Muscle layer of colon (tissue), 2 donors: ENCODE measurements around the gene TMEM139.

ENCODE experiments used
- H3K27ac ChIP-seq: one replicate; pipeline ENCODE4 v1.7.0; 2013; ENCODE audit warnings: low read depth, mild to moderate bottlenecking, low read length, moderate library complexity
- H3K27me3 ChIP-seq, 2 donors: one replicate each; pipeline ENCODE4 v1.7.0; 2013; ENCODE audit warnings: low read length in 2 of 2, mild to moderate bottlenecking in 2 of 2; ENCODE audit not compliant: insufficient read depth in 2 of 2, control insufficient read depth in 1 of 2
- H3K36me3 ChIP-seq: one replicate; pipeline ENCODE4 v1.7.0; 2013; ENCODE audit warnings: mild to moderate bottlenecking, low read length; ENCODE audit not compliant: insufficient read depth
- H3K4me1 ChIP-seq: one replicate; pipeline ENCODE4 v1.7.0; 2013; ENCODE audit warnings: mild to moderate bottlenecking, low read length; ENCODE audit not compliant: insufficient read depth
- H3K4me3 ChIP-seq, 2 donors: one replicate each; pipeline ENCODE4 v1.7.0; 2013; ENCODE audit warnings: low read length in 2 of 2, low read depth in 1 of 2, mild to moderate bottlenecking in 1 of 2, moderate library complexity in 1 of 2
- H3K9ac ChIP-seq: one replicate; pipeline ENCODE4 v1.7.0; 2013; ENCODE audit warnings: low read length
- H3K9me3 ChIP-seq: one replicate; pipeline ENCODE4 v1.7.0; 2013; ENCODE audit warnings: mild to moderate bottlenecking, low read length
- donor health status: abdominal sarcoma.
- donor health status: Adenocarcinoma of cecum.

TMEM139 gene

DNA sequence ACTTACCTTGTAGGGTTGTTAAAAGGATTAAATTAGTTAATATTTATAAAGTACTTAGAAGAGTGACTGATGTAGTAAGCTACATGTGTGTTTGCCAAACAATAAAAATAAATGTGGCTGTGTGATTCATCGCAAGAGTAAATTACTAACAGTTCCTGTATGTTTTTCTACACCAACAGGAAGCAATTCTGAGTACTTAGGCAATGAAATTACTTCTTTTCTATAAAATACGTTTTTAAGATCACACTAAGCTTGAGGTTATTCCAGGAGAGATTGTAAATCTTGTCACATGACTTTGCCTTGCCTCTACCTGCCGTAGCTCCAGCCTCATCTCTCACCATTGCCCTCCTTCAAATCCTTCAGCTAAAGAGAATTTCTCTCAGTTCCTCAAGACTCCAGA lies 39.6 kb upstream of the TMEM139 start:
- H3K36me3 ChIP-seq: no peaks in the 10 kb centered on the region
- H3K9ac ChIP-seq: no peak overlapping the region
- peaks cover 4% of the 10 kb centered on the region for H3K4me1 ChIP-seq
- H3K27me3 ChIP-seq: no peaks in the 10 kb centered on the region
- H3K4me3 ChIP-seq: no peak overlapping the region
- no peak overlapping the region for H3K27ac ChIP-seq
- H3K9me3 ChIP-seq: no peaks in the 10 kb centered on the region

DNA sequence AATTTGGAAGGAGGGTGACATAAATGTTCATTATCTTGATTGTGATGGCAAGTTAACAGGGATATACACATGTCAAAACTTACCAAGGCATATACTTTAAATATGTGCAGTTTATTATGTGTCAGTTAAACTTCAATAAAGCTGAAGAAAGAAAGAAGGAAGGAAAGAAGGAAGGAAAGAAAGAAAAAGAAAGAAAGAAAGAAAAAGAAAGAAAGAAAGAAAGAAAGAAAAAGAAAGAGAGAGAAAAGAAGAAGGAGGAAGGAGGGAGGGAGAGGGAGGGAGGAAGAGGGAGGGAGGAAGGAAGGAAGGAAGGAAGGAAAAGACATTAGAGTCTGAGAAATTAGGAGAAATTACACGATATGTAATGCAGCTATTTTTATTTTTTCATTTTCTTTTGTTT lies 37.4 kb upstream of the TMEM139 start:
- no peak overlapping the region for H3K9ac ChIP-seq
- H3K4me1 ChIP-seq: no peaks in the 10 kb centered on the region

DNA sequence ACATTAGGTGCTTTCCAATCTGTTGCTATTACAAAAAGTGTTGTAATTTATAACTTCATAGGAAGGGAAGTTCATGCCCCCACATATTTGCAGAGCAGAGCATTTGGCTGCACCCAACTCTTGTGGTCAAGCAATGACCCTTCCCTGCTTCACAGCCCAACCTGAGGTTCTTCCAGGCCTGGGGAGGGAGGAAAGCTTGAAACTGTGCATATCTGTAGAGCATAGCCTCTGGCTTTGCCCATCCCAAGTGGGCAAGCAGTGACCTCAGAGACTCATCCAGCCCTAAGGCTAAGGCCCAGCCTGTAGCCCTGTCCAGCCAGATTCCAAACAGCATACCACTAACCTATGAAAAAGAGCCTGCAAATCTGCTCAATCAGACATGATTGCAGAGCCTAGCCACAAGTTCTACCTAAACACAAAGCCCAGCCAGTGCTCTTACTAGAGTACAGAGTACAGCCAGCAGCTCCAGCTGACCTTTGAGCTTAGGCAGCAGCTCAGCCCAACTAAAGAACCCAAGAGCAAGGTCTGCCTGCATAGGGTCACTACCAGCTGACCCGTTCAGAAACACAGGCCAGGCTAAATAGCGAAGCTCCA lies 35.9 kb upstream of the TMEM139 start:
- Histone ChIP-seq H3K4me1 (no peaks in the 10 kb centered on the region), H3K9me3 (no peaks in the 10 kb centered on the region), H3K9ac (no peak overlapping the region), H3K4me3 (no peak overlapping the region), H3K27ac (no peak overlapping the region), H3K36me3 (no peaks in the 10 kb centered on the region), H3K27me3 (no peaks in the 10 kb centered on the region)

More for the DNA sequence above, 37.4 kb upstream of the TMEM139 start:
- Histone ChIP-seq H3K9me3 (no peaks in the 10 kb centered on the region), H3K27me3 (no peaks in the 10 kb centered on the region), H3K36me3 (no peaks in the 10 kb centered on the region), H3K27ac (no peak overlapping the region), H3K4me3 (no peak overlapping the region)

DNA sequence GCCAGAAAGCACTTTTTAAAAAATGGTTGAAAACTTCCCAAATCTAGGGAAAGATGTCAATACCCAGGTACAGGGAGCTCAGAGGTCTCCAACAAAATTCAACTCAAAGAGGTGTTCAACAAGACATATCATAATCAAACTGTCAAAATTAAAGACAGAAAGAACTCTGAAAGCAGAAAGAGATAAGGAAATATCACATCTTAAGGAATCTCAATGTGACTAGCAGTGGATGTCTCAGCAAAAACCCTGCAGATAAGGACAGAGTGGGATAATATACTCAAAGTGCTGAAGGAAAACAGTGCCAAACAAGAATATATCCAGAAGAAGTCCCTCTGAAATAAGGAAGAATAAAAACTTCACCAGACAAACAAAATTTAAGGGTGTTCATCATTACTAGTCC lies 34.6 kb upstream of the TMEM139 start:
- Histone ChIP-seq H3K36me3 (no peaks in the 10 kb centered on the region), H3K4me1 (no peaks in the 10 kb centered on the region), H3K27ac (no peak overlapping the region), H3K4me3 (no peak overlapping the region), H3K27me3 (no peaks in the 10 kb centered on the region), H3K9ac (no peak overlapping the region), H3K9me3 (no peaks in the 10 kb centered on the region)

DNA sequence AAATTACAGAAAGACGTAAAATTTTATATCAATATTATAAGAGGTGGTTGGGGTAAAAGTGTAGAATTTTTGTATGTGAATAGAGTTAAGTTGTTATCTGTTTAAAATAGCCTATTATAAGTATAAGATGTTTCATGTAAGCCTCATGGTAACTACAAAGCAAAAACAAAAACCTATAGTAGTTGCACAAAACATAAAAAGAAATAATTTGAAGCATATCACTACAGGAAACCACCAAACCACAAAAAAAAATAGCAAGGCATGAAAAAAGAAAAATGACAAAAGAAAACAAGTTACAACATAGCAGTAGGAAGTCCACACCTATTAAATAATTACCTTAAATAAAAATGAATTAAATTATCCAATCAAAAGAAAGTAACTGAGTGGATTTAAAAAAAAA lies 33.9 kb upstream of the TMEM139 start:
- no peaks in the 10 kb centered on the region for H3K4me1 ChIP-seq
- no peaks in the 10 kb centered on the region for H3K27me3 ChIP-seq

DNA sequence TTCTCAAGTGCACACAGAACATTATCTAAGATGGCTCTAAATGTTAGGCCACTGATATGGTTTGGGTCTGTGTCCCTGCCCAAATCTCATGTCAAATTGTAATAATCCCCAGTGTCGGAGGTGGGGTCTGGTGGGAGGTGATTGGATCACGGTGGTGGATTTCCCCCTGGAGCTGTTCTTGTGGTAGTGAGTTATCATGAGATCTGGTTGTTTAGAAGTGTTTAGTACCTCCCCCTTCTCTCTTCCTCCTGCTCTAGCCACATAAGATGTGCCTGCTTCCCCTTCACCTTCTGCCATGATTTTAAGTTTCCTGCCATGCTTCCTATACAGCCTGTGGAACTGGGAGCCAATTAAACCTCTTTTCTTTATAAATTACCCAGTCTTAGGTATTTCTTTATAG lies 32.8 kb upstream of the TMEM139 start:
- Histone ChIP-seq H3K27ac (no peak overlapping the region), H3K4me3 (no peak overlapping the region), H3K9ac (no peak overlapping the region), H3K4me1 (no peaks in the 10 kb centered on the region), H3K27me3 (no peaks in the 10 kb centered on the region), H3K36me3 (no peaks in the 10 kb centered on the region), H3K9me3 (no peaks in the 10 kb centered on the region)

More for the DNA sequence above, 33.9 kb upstream of the TMEM139 start:
- H3K9ac ChIP-seq: no peak overlapping the region
- no peaks in the 10 kb centered on the region for H3K9me3 ChIP-seq
- H3K36me3 ChIP-seq: no peaks in the 10 kb centered on the region
- no peak overlapping the region for H3K4me3 ChIP-seq
- no peak overlapping the region for H3K27ac ChIP-seq

DNA sequence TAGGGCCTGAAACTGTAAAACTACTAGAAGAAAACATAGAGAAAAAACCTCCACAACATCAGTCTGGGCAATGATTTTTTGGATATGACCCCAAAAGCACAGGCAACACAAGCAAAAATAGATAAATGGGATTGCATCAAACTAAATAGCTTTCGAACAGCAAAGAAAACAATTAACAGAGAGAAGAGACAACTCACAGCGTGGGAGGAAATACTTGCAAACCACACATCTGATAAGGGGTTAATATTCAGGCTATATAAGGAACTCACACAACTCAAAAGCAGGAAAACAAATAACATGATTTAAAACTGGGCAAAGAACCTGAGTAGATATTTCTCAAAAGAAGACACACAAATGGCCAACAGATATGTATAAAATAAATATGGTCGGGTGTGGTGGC lies 29.2 kb upstream of the TMEM139 start:
- Histone ChIP-seq H3K27me3 (no peaks in the 10 kb centered on the region), H3K9ac (no peak overlapping the region), H3K27ac (no peak overlapping the region), H3K4me3 (no peak overlapping the region), H3K4me1 (peaks cover 10% of the 10 kb centered on the region), H3K36me3 (no peaks in the 10 kb centered on the region), H3K9me3 (no peaks in the 10 kb centered on the region)

DNA sequence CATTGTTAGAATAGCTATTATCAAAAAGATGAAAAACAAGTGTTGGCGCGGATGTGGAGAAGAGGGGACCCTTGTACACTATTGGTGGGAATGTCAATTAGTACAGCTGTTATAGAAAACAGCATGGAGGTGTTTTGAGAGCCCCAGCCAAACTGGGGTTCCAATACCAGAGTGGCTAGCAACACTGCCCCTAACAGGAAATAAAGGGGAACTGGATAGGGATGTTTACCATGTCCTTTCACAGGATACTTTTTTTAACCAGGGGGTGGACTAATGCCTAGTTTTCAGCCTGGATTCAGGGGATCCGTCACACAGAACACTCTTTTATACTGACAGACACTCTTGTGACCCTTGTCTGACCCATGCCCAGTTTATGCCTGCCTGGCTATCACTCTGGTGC lies 28.4 kb upstream of the TMEM139 start:
- peaks cover 10% of the 10 kb centered on the region for H3K4me1 ChIP-seq
- no peak overlapping the region for H3K4me3 ChIP-seq
- H3K9ac ChIP-seq: no peak overlapping the region
- no peaks in the 10 kb centered on the region for H3K27me3 ChIP-seq
- no peak overlapping the region for H3K27ac ChIP-seq
- no peaks in the 10 kb centered on the region for H3K9me3 ChIP-seq
- no peaks in the 10 kb centered on the region for H3K36me3 ChIP-seq

DNA sequence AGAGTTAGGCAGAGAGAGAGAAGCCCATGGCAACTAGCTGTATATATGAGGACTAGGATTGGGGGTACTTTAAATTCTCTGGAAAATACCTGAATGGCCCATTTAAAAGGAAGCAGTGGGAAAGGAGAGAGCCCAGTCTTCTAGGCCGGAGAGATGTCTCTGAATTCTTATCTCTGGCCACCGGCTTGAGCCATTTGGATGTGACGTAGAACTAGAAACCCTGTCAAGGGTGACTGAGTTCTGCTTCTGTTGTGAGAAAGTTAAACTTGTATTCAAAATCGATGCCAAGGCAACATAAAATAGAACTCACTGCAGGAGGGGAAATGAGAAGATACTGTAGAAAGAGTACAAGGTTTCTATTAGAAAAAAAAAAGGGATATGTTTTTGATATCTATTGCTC lies 27.8 kb upstream of the TMEM139 start:
- no peak overlapping the region for H3K9ac ChIP-seq
- H3K36me3 ChIP-seq: no peaks in the 10 kb centered on the region
- H3K9me3 ChIP-seq: no peaks in the 10 kb centered on the region
- H3K27me3 ChIP-seq: no peaks in the 10 kb centered on the region
- peaks cover 10% of the 10 kb centered on the region for H3K4me1 ChIP-seq
- no peak overlapping the region for H3K4me3 ChIP-seq
- no peak overlapping the region for H3K27ac ChIP-seq

DNA sequence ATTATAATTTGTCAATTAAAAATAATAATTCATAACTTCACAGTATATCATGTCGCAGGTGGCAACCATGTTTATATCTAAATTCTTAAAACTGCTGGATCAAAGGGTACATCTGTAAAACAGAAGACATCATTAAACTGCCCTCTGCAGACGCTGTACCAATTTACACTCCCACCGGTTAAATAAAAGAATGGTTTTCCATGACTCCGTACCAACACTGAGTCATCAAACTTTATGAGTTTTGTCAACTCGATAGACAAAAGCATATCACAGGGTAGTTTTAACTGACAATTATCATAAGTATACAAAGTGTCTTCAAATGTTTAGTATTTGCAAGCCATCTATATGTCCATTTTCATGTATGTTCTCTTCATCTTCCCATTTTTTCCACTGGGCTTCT lies 27.3 kb upstream of the TMEM139 start:
- H3K9ac ChIP-seq: no peak overlapping the region
- H3K9me3 ChIP-seq: no peaks in the 10 kb centered on the region
- H3K27me3 ChIP-seq: no peaks in the 10 kb centered on the region
- H3K4me3 ChIP-seq: no peak overlapping the region
- H3K27ac ChIP-seq: no peak overlapping the region
- no peaks in the 10 kb centered on the region for H3K36me3 ChIP-seq
- peaks cover 10% of the 10 kb centered on the region for H3K4me1 ChIP-seq

DNA sequence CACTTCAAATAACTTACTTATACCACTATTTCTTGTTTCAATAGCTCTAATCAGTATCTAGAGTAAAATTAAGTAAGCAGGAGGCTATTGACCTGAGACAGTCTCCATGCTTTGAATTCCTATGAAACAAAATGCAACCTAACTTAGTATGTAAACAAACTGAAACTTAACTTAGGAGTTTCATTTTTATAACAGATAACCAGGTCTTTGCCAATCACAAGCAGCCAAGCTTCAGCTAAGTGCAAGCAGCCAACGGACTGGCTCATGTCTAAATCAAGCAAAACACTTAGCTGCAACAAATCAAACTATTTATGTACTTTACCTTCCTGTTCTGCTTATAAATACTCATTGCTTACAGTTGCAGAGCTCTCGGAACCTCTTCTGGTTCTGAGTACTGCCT lies 25.9 kb upstream of the TMEM139 start:
- Histone ChIP-seq H3K27me3 (no peaks in the 10 kb centered on the region), H3K9me3 (no peaks in the 10 kb centered on the region), H3K27ac (no peak overlapping the region), H3K9ac (no peak overlapping the region), H3K36me3 (no peaks in the 10 kb centered on the region), H3K4me1 (peaks cover 14% of the 10 kb centered on the region), H3K4me3 (no peak overlapping the region)

DNA sequence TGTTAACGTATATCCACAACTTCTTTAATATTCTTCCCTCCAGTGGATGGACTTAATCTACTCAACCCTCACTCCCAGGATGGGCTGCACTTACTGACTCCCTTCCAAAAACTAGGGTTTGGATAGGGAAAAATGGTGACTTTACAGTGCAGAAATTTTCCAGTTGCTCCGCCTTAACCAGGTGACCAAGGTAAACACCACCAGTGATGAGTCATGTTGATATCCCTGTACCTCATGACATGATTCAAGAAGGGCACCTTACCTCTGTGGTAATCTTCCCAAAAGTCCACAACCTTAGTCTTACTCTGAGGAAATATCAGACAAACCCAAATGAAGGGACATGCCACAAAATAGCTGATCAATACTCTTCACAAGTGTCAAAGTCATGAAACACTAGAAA lies 25.0 kb upstream of the TMEM139 start:
- H3K27ac ChIP-seq: no peak overlapping the region
- no peak overlapping the region for H3K9ac ChIP-seq
- H3K27me3 ChIP-seq: no peaks in the 10 kb centered on the region
- peaks cover 22% of the 10 kb centered on the region for H3K4me1 ChIP-seq
- H3K9me3 ChIP-seq: no peaks in the 10 kb centered on the region
- no peaks in the 10 kb centered on the region for H3K36me3 ChIP-seq
- H3K4me3 ChIP-seq: no peak overlapping the region
